GM13976 (cell line): ENCODE measurements around the gene SEMA5B.

Experiments
- DNase-seq: peaks from one replicate; pipeline ENCODE4 v3.0.0; 2012; ENCODE audit warnings: low spot score
- CTCF ChIP-seq: IDR thresholded peaks from 2 replicates; pipeline ENCODE4 v1.5.1; 2012; ENCODE audit warnings: borderline replicate concordance, mild to moderate bottlenecking; ENCODE audit not compliant: insufficient read depth; ENCODE audit errors: extremely low read depth, missing control alignments, control extremely low read depth
- in situ Hi-C: fragments of 300-500 bp; cut with MboI; formaldehyde crosslinking; loops from one replicate; pipeline ENCODE4 v1.12.0; 2022; ENCODE audit warnings: low sequenced_read_pairs, mixed read lengths, inconsistent platforms; ENCODE audit not compliant: unreplicated experiment

Gene SEMA5B

DNA sequence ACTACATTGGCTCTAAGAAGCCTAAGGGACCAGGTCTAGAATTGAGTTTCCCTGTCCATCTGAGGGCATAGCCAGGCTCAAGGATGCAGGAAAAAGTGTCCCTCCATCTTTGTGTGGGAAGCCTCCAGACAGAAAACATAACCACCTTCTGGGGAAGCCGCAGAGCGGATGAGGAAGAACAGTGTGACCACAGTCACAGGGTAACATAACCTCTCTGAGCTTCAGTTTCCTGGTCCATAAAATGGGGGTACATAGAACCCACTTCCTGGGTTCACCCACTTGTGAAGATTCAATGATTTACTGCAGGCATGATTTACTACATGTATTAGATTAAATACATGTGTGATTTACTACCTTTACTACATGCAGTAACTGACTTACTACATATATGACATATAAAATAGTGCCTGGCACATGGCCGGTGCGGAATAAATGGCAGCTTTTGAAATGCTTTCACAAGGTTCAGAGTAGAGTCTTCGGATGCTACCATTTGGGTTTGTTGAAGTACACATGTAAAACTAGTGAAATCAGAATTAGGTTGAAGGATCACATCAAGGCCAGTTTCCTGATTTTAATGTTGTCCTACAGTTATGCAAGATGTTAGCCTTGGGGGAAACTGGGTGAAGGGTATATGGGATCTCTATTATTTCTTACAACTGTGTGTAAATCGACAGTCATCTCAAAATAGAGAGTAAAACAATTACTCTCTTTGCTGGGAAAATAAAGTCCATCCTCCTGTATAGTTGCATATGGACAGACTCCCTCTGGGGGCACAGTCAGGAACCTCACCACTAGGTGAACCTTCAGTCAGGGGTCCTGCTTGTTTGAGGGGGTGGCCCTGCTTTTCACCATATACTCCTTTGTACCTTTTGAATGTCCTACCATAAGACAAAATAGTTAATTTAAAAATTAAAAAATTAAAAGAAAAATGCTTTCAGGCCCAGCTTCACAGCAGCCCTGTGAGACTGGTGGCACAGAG is 86.0 kb downstream of the SEMA5B start:
- TF ChIP-seq CTCF: no peak
- DNase-seq: no peak
- in situ Hi-C loops: no loop called here

DNA sequence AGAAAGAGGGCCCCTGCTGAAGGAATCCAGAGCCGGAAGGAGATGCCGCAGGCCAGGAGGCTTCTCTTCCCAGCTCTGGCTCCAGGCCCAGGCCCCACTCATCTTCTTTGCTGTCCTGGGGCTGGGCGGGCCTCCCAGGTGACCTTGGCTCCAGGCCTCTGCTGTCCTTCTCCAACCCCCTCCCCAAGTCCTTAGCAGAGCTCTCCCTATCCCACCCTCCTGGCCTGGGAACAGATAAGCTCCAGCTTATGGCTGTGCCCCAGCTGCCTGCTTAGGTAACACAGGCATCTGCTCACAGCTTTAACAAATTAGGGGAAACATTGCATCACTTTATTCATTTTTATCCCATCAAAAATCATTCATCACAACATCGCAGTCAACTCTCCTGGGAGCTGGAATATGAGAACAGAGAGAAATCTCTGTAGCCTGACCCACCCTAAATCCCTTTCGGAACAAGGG is 86.9 kb downstream of the SEMA5B start:
- DNase-seq: no peak
- in situ Hi-C loops: no loop called here
- no peak for TF ChIP-seq CTCF

GRCh38 chr3:122938783-122939425 is 88.7 kb downstream of the SEMA5B start:
- no peak for TF ChIP-seq CTCF

GRCh38 chr3:122937745-122938144 is 89.8 kb downstream of the SEMA5B start:
- in situ Hi-C loops: no loop called here
- TF ChIP-seq CTCF: no peak
- no peak for DNase-seq

More at GRCh38 chr3:122938783-122939425, 88.7 kb downstream of the SEMA5B start:
- no peak for DNase-seq
- in situ Hi-C loops: no loop called here

DNA sequence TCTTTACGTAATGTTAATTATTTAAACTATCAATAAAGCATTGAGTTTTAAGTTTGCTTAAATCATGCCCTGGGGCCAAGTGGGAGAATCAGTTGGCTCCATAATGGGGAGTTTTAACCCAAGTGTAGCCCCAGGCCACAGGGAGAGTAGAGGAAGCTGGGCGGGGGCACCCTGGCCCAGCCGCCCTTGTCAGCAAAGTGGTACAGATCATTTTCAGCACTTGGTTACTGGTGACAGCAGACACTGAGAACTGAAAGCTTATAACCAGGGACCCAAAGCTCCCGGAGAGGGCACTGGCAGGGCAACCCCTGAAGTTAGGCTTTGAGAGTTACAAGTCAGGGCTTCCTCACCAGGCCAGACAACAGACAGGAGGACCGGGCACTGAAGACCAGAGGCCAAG is 90.6 kb downstream of the SEMA5B start:
- TF ChIP-seq CTCF: no peak
- in situ Hi-C loops: no loop called here

DNA sequence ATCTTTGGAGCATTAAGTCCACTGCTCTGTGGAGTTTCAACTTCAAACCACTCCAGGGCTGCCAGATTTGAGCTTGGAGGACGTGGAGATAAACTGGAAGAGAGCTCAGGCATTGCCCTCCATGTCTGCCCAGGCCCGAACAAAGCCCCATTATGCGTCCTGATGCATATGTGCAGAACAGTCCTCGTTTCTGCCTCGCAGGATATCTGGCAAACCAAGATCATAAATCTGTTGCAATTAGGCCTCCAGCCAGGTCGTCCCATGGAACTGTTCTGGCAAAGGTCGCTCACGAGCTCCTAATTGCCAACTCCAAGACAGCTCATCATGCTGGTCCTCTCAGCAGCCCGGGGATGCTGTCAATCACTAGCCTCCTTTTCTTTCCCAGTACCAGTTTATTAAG is 91.2 kb downstream of the SEMA5B start:
- no peak for TF ChIP-seq CTCF
- in situ Hi-C loops: no loop called here
- DNase-seq: no peak

More for the DNA sequence above, 90.6 kb downstream of the SEMA5B start:
- DNase-seq: no peak
